HG02571 (cell line): ENCODE data around the gene GSTM3.
A peak's percentile ranks its signal among the peaks of the same experiment; 100 is the strongest.

Source experiments
- ATAC-seq: cut with Tn5 transposase; IDR thresholded peaks from one replicate; pipeline ENCODE4 v1.9.1; 2021; ENCODE audit warnings: mild to moderate bottlenecking, moderate library complexity; ENCODE audit not compliant: unreplicated experiment

Gene GSTM3

GRCh38 chr1:109740615-109741373 lies at the start of gene GSTM3:
GSTM3 (minus strand) TSS chr1:109741038; CDS start chr1:109740287, 751 bp downstream.
- ATAC-seq: peak; percentile 41

DNA sequence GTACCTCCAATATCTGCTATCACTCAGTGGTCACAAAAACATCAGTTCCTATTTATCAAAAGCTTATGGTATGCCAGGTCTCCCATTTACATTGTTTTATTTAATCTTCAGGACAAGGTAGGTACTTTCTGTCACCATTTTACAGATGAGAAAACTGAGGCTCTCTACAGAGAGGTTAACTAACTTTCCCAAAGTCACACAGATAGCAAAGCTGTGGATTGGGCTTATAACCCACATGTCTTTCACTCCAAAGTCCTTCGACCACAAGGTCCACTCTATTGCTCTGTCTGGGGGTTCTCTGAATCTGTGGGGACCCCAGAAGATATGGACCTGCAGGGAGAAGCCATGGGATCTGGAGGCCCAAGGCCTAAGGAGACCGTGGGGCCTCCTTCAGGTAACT lies 49.5 kb upstream of the GSTM3 start:
- no peak for ATAC-seq

DNA sequence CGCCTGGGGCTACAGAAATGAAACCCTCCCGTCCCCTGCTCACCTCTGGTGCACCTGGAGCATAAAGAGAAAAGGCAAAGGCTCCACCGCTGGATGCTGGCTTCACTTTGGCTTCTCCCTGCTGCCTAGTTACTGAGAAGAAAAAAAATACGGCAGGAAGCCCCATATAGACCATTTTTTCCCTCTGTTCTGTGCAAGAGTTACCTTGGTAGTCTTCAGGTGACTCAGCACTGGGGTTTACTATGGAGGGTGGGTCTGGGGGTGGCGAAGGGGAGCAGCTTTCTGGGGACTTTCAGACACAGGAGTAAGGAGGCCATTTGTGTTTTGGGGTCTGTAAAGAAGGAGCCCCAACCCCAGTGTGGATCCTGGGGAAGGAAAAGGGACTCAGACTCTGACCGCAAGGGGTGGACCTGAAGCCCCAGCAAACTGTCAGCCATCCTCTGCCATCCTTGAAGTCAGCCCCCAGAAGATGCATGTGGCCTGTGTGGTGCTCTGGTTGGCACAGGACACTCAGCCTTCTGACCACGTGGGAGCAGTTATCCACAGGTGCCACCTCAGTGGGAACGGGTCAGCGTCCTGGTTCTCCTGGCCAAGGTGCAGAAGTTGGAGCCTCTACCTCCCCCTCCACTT lies 48.8 kb upstream of the GSTM3 start:
- no peak for ATAC-seq

DNA sequence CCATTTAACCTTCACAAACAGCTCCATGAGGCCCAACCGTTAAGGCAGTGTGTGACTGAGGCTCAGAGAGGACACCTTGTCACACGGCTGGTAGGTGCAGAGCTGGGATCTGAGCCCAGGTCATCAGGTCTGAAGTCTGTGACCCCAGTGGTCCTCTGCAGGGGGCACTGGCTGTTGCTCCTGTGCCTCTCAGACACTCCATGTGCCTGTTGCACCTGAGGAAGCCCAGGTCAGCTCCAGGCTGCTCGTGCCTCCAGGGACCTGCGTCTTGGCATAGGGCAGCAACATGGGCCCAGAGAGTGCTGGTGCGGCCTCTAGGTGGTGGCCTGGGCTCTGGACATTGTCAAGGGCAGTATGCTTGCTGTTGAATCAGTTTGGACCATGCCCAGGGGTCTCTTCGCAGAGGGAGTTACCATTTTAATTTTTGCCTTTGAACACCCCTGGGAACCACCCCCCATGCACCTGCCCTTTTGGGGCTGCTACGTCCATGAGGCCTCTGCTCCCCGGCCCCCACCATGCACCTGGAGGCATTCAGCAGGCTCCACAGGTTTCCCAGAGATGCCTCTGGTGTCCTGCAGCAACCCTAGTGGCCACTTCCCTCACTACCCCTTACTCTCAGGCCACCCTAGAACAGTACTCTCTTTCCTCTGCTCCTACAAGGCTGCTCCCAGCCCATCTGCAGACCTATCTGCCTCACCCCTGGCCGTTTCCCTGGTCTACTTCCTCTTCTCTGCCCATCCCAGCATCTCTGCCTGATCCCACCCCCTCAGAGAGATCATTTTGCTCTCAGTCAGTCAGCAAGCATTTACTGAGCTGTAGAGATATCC lies 48.1 kb upstream of the GSTM3 start:
- no peak for ATAC-seq

GRCh38 chr1:109787845-109788601 lies 47.2 kb upstream of the GSTM3 start:
- no peak for ATAC-seq

DNA sequence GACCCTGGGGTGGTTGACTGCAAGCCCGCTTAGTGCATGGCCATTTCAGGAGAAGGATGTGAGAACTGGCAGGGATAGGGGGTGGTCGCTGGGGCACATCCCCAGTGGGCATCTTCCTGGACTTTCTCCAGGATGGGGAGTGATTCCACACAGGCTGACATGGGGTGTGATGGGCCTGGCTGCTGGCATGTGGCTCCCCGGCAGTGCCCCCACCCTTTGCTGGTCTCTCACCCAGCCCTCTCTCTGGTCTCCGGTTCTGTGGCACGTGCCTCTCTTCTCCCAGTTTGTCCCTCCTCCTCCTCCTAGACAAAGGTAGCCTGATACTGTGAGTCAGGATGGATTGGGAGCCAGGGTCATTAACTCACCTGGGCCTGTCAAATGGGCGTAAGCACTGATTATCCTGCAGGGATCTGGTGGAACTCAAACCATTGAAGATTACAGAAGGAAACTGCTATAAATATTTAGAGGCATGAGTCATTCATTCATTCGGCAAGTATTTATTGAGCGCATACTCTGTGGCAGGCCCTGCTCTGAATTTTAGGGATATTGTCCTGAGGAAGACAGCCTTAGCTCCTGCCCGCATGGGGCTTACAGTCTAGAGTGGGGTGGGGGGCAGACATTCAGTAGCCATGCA lies 46.5 kb upstream of the GSTM3 start:
- ATAC-seq: no peak

- no peak for ATAC-seq
These were observed 45.7 kb upstream of the GSTM3 start for GRCh38 chr1:109786531-109787021.

DNA sequence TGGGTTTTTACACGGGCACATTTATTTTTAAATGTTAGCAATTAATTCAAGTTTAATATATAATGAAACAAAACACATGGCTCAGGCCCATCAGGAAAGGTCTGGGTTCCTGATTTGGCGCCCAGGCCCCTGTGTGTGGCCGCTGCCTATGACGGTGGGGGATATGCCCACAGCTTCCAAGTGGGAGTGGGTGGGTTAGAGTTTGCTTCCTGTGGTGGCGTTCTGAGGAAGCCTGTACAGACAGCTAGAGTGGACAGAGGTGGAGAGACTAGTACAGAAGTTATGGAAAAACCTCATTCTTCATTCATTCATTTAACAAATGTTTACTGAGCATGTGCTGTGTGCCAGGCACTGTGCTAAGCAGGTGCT lies 45.3 kb upstream of the GSTM3 start:
- ATAC-seq: no peak

- no peak for ATAC-seq
These were observed 44.7 kb upstream of the GSTM3 start for GRCh38 chr1:109785446-109786111.

DNA sequence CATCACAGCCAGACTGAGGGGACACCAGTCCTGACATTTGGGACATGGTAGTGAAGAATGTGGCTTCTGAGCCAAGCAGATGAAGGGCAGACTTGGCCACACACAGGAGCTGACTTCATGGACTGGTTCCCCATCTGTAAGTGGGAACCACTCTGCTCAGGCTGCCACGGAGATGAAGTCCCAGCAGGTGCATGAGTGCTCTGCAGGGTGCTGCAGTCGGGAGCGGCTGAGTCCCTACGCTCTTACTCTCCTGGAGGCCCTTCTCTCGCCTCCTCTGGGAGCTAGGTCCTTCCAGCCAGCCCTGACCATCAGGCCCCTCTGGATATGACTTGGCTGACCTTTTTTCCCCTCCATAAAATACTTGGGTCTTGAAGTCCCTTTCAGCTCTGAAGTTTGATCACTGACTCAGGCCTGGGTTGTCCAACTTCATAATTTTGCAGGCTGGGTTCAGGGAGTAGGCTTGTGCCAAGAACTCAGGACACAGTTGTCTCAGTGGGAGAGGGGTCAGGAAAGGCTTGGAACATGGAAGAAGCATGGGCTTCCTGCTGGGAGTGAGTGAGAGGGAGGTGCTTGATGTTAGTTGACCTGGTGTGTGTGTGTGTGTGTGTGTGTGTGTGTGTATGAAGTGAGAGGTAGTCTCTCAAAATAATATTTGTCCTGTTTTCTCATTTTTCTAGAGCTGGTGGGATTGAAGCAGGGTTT lies 43.9 kb upstream of the GSTM3 start:
- no peak for ATAC-seq

DNA sequence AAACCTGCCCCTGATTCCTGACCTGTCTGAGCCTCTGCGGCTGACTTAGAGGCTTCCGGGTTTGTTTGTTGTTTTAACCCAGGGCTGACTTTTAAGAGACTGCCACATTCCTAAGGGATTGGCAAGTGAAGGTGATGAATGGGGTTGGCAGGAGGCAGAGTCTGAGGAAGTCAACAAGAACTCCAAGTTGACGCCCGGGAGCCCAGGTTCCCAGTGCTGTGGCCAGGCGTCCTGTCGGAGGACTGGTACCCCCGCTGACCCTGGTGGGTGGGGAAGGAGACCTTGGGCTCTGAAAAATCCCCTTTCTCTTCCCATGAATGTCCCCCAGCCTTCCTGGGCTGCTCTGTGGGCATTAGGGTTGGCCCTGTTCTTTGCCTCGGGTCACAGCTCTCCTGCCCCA lies 42.6 kb upstream of the GSTM3 start:
- no peak for ATAC-seq

DNA sequence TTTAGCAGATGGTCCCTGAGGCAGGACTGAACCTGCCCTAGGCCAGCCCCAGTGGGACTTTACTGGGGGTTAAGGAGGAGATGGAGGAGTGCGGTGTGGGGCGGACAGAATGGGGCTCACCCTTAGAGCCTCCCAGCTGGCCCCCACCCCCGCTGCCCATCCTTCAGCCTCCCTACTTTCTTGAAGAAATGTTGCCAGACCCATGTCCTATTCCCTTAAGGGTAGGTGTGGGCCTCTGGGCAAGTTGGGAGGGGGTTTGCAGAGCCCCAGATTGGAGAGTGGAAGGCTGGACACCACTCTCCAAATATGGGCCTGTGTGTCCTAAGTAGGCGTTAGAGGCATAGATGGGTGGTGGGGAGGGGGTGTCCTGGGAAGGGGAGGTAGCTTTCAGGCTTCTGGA lies 42.1 kb upstream of the GSTM3 start:
- ATAC-seq: no peak

DNA sequence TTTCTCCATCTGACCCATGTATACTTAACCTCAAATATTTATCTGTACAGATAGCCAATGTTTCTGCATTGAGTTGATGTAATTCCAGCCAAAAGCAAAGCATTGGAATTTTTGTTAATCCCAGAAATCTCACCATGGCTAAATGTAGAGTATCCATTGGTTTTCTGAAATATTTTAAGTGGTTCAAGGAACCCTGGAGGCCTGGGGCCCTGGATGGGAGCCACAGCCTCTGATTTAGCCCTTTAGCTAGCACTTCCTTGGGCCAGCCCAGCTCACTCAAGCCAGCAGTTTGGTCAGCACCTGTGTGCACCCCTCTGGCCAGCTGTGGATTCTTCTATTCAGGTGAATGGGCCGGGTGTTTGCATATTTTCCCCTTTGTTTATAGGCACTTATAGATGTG lies 41.7 kb upstream of the GSTM3 start:
- no peak for ATAC-seq

- ATAC-seq: no peak
These were observed 41.0 kb upstream of the GSTM3 start for GRCh38 chr1:109781806-109782205.

GRCh38 chr1:109780982-109781381 lies 40.1 kb upstream of the GSTM3 start:
- ATAC-seq: no peak

GRCh38 chr1:109777980-109778625 lies 37.3 kb upstream of the GSTM3 start:
- no peak for ATAC-seq

DNA sequence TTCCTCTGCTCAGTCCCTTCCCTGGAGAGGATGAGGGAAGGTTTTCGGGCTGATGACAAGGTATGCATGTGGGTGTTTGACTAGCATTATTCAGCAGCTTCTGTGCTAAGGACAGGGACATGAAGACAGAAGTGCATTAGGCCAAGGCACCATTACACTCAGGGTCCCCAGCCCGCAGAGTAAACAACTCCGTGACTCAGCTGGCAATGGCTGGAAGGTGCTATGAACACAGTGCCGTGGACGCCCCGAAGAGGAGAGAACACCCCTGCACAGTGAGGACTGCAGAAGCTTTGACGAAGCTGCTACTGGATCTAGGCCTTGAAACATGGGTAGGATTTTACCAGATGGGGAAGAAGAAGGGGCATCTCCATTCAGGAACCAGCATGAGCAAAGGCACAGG lies 36.6 kb upstream of the GSTM3 start:
- no peak for ATAC-seq

DNA sequence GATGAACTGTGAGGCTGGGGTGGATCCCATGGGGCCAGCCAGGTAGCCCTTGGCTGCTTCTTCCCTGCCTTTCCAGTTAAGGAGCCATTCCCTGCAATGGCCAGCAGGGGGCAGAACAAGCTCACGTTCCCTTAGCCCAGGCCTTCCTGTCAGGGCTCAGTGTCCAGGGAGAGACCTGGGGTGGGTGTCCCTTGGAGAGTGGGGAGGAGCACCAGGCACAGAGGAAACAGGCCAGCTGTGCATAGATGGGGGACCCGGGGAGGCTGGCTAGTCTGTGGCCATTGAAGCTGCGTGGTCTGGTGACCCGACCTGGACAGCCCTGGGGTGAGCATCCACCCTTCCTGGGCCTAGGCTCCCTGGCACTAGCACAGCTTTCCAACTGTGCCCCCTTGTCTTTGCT lies 36.1 kb upstream of the GSTM3 start:
- ATAC-seq: peak; percentile 72
